GM23248 (cell line): ENCODE results near the gene ITGA11. TPM values are rescaled to one million over a fixed set of nuclear protein-coding genes. Genes with fewer than 3 reads are reported as not detected.

ENCODE experiments used
- DNase-seq: peaks from one replicate; pipeline ENCODE4 v3.0.0-alpha.2; 2015
- H2AFZ ChIP-seq: fragments of 200-600 bp; sonication (generic); 2 replicates; pipeline ENCODE4 v1.6.1; 2016; ENCODE audit warnings: antibody characterized with exemption
- H3F3A ChIP-seq: fragments of 200-600 bp; sonication (generic); 2 replicates; pipeline ENCODE4 v1.6.1; 2016; ENCODE audit warnings: mild to moderate bottlenecking, antibody characterized with exemption, mixed run types; ENCODE audit not compliant: insufficient read depth
- H3K27ac ChIP-seq: fragments of 200-600 bp; sonication (generic); 2 replicates; pipeline ENCODE4 v1.5.1; 2016; ENCODE audit warnings: mild to moderate bottlenecking
- H3K27me3 ChIP-seq: fragments of 200-600 bp; sonication (generic); replicated peaks from 2 replicates; pipeline ENCODE4 v1.6.1; 2016; ENCODE audit warnings: mild to moderate bottlenecking; ENCODE audit not compliant: insufficient read depth
- H3K36me3 ChIP-seq: fragments of 200-600 bp; sonication (generic); 2 replicates; pipeline ENCODE4 v1.6.1; 2016; ENCODE audit warnings: low read depth, mild to moderate bottlenecking
- H3K4me1 ChIP-seq: fragments of 200-600 bp; sonication (generic); 2 replicates; pipeline ENCODE4 v1.6.1; 2016; ENCODE audit warnings: mild to moderate bottlenecking; ENCODE audit not compliant: insufficient read depth
- H3K4me2 ChIP-seq: fragments of 200-600 bp; sonication (generic); one replicate; pipeline ENCODE4 v1.6.1; 2016; ENCODE audit warnings: mild to moderate bottlenecking; ENCODE audit not compliant: unreplicated experiment
- H3K4me3 ChIP-seq: fragments of 200-600 bp; sonication (generic); 2 replicates; pipeline ENCODE4 v1.5.1; 2016; ENCODE audit warnings: mild to moderate bottlenecking
- H3K79me2 ChIP-seq: fragments of 200-600 bp; sonication (generic); 2 replicates; pipeline ENCODE4 v1.6.1; 2016; ENCODE audit warnings: mild to moderate bottlenecking; ENCODE audit not compliant: insufficient read depth
- H3K9ac ChIP-seq: fragments of 200-600 bp; sonication (generic); 2 replicates; pipeline ENCODE4 v1.6.1; 2016; ENCODE audit warnings: mild to moderate bottlenecking
- H3K9me2 ChIP-seq: fragments of 200-600 bp; sonication (generic); 2 replicates; pipeline ENCODE4 v1.6.1; 2016; ENCODE audit warnings: mixed run types, mild to moderate bottlenecking, moderate library complexity; ENCODE audit not compliant: insufficient read depth
- H3K9me3 ChIP-seq: fragments of 200-600 bp; sonication (generic); one replicate; pipeline ENCODE4 v1.6.1; 2017; ENCODE audit warnings: low read depth
- H4K20me1 ChIP-seq: fragments of 200-600 bp; sonication (generic); 2 replicates; pipeline ENCODE4 v1.6.0; 2016; ENCODE audit not compliant: insufficient read depth
- EZH2 ChIP-seq: fragments of 200-600 bp; sonication (generic); IDR thresholded peaks from 2 replicates; pipeline ENCODE4 v1.6.1; 2018; ENCODE audit warnings: antibody characterized with exemption, mild to moderate bottlenecking; ENCODE audit not compliant: insufficient read depth, poor library complexity, severe bottlenecking
- EZH2phosphoT487 ChIP-seq: fragments of 200-600 bp; sonication (generic); IDR thresholded peaks from 2 replicates; pipeline ENCODE4 v1.6.1; 2018; ENCODE audit warnings: antibody characterized with exemption, moderate library complexity, mild to moderate bottlenecking, low read depth; ENCODE audit not compliant: insufficient read depth
- WGBS, 2 experiments: methylation state at CpG; one replicate each; pipeline ENCODE4 v1.1.6; 2015 to 2017; ENCODE audit warnings: low lambda C conversion rate in 2 of 2, low coverage in 1 of 2; ENCODE audit errors: missing lambda C conversion rate in 2 of 2; 5-methylcytosine and 5-hydroxymethylcytosine counted together
- in situ Hi-C: fragments of 300-500 bp; cut with MboI; formaldehyde crosslinking; loops from 2 replicates; pipeline ENCODE4 v1.15.0; 2020
- polyA plus RNA-seq: library from polyadenylated mRNA; unstranded; fragments of >200 nt; fragmentation: Nextera tagmentation; extraction: Ambion mirVana; gene quantifications from 2 replicates; pipeline ENCODE4 v1.2.1, GENCODE V29; 2016
- total RNA-seq: library from RNA; depleted of rRNA; stranded (reverse); fragments of >200 nt; shearing (Covaris generic); gene quantifications from 2 replicates; pipeline ENCODE4 v1.2.3, GENCODE V29; 2014

ITGA11 gene
- total and polyA plus RNA-seq, 2 experiments from 2014 or later, result 312 to 352 TPM

DNA sequence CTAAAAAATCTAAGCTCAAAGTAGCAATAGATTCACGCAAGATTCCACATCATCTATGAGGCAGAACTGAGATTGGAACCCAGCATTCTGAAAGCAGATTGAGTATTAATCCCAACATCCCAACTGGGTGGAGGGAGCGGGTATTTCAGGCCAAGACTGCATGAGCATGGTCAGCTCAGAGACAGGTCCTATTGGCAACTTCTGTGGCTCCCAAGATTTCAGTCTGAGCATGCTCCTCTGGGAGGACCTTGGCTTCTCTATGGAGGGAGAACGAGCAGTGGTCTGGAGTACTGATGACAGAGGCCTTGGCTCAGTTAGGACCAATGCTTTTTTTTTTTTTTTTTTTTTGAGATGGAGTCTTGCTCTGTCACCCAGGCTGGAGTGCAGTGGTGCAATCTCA lies 4.0 kb upstream of the ITGA11 start:
- H3K79me2 ChIP-seq, result peaks cover 14% of the 10 kb centered on the region
- TF ChIP-seq EZH2phosphoT487, result no peak
- no peak for TF ChIP-seq EZH2
- peaks cover 8% of the 10 kb centered on the region for H3F3A ChIP-seq
- in situ Hi-C loops, result no loop called here
- no peak overlapping the region for H3K27ac ChIP-seq
- H3K9me3 ChIP-seq, result no peaks in the 10 kb centered on the region
- no peaks in the 10 kb centered on the region for H3K36me3 ChIP-seq
- DNase-seq, result no peak
- peaks cover 10% of the 10 kb centered on the region for H3K4me1 ChIP-seq
- H2AFZ ChIP-seq, result no peak overlapping the region
- no peak overlapping the region for H3K4me3 ChIP-seq
- 87 to 88% methylated on average over 3 of the region's 3 CpGs for WGBS, 2 experiments
- H3K4me2 ChIP-seq, result no peak overlapping the region
- H4K20me1 ChIP-seq, result no peaks in the 10 kb centered on the region
- no peaks in the 10 kb centered on the region for H3K9me2 ChIP-seq
- H3K9ac ChIP-seq, result no peak overlapping the region
- no peaks in the 10 kb centered on the region for H3K27me3 ChIP-seq

DNA sequence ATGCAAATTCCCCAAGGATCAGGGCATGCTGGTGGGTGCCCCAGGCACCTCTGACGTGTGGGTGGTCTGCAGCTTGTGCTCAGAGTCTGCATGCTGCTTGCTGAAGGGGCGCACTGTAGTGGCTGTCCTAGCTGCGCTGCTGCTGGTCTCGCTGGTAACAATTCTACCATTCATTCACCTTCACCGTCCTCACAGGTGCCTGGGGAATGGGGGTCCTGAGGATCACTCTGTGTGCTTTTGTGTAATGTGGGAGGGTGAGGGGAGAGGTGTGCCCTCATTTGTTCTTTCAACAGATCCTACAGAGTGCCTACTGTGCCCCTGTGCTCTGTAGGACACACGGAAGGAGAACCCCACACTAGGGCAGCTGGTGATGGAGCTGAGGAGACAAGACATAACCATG lies 2.1 kb upstream of the ITGA11 start:
- TF ChIP-seq EZH2phosphoT487, result no peak
- TF ChIP-seq EZH2, result no peak
- no peaks in the 10 kb centered on the region for H3K27me3 ChIP-seq
- 81 to 84% methylated on average over 6 of the region's 6 CpGs for WGBS, 2 experiments

GRCh38 chr15:68433551-68433950 lies 1.6 kb upstream of the ITGA11 start:
- Histone ChIP-seq H3K4me3 (no peak overlapping the region), H3K79me2 (peaks cover 38% of the 10 kb centered on the region), H3K27ac (no peak overlapping the region), H3K9me2 (no peaks in the 10 kb centered on the region), H3F3A (peaks cover 20% of the 10 kb centered on the region), H3K4me2 (no peak overlapping the region), H3K9me3 (no peaks in the 10 kb centered on the region), H2AFZ (no peak overlapping the region), H3K4me1 (peaks cover 15% of the 10 kb centered on the region), H3K27me3 (no peaks in the 10 kb centered on the region), H3K36me3 (no peaks in the 10 kb centered on the region), H3K9ac (no peak overlapping the region), H4K20me1 (no peaks in the 10 kb centered on the region)
- WGBS, 2 experiments, result 46 to 68% methylated on average over 1 to 2 of the region's 2 CpGs
- no peak for DNase-seq
- TF ChIP-seq EZH2, result no peak
- no peak for TF ChIP-seq EZH2phosphoT487
- in situ Hi-C loops, result no loop called here

More for the DNA sequence above, 2.1 kb upstream of the ITGA11 start:
- H3K4me3 ChIP-seq, result no peak overlapping the region
- H3K9me3 ChIP-seq, result no peaks in the 10 kb centered on the region
- no peaks in the 10 kb centered on the region for H3K36me3 ChIP-seq
- no peak for DNase-seq
- H3K9ac ChIP-seq, result no peak overlapping the region
- H4K20me1 ChIP-seq, result no peaks in the 10 kb centered on the region
- H2AFZ ChIP-seq, result no peak overlapping the region
- peaks cover 11% of the 10 kb centered on the region for H3K4me1 ChIP-seq
- H3F3A ChIP-seq, result peaks cover 16% of the 10 kb centered on the region
- in situ Hi-C loops, result no loop called here
- H3K9me2 ChIP-seq, result no peaks in the 10 kb centered on the region
- no peak overlapping the region for H3K4me2 ChIP-seq
- peaks cover 33% of the 10 kb centered on the region for H3K79me2 ChIP-seq
- H3K27ac ChIP-seq, result no peak overlapping the region

DNA sequence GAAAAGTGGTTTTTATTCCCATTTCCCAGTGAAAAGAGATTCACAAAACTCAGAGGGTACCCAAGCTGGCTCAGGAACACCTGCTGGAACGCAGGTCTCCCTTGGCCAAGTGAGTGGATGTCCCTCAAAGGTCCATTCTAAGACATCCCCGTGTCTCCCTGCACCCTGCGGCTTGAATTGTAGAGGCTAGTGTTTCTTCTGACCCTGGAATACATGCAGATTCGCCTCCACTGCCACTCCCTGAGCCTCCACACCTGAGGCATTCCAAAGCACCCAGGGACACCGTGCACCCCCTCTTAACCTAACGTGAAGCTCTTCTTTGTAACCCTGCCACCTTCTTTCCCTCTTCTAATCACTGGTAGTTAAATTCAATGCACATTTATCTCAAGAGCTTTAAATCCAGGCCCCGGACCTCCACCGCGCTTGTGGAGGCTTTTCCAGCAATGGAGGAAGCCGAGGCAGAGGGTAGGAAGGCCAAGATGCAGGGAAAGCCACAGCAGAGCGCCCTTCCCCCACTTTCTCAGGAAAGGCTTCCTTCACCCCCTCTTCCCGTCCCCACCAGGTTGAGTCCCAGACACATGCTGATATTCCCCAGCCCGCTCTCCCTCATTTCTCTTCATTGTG lies 590 bp upstream of the ITGA11 start:
- Histone ChIP-seq H3K9ac (peak overlapping the region; percentile 83), H3F3A (peaks cover 24% of the 10 kb centered on the region), H3K9me3 (no peaks in the 10 kb centered on the region), H3K27ac (no peak overlapping the region), H3K36me3 (no peaks in the 10 kb centered on the region), H3K9me2 (no peaks in the 10 kb centered on the region), H4K20me1 (no peaks in the 10 kb centered on the region), H3K4me3 (peak overlapping the region; percentile 94), H3K4me1 (peaks cover 25% of the 10 kb centered on the region), H2AFZ (peak overlapping the region; percentile 76), H3K4me2 (peak overlapping the region; percentile 85), H3K27me3 (no peaks in the 10 kb centered on the region), H3K79me2 (peaks cover 48% of the 10 kb centered on the region)
- in situ Hi-C loops, result no loop called here
- WGBS, 2 experiments, result 84 to 90% methylated on average over 13 of the region's 13 CpGs
- TF ChIP-seq EZH2 (no peak), EZH2phosphoT487 (no peak)
- no peak for DNase-seq
